Suppressor macrophage treated with lipopolysaccharide for 1 hour (primary cell): ENCODE data around the gene STAC.

Experiments used
- DNase-seq, 3 donors: peaks; one replicate each; pipeline ENCODE4 v3.0.0-alpha.2; 2020 to 2022

The STAC gene

GRCh38 chr3:36380221-36381031, at the start of gene STAC:
Gene STAC (plus strand): TSS chr3:36380504. CDS start chr3:36380644, 140 bp downstream.
- peak; percentile 49 to 84 (median 74) for DNase-seq

- no peak for DNase-seq
Observed at GRCh38 chr3:36332139-36332538, 48.2 kb upstream of the STAC start.

DNA sequence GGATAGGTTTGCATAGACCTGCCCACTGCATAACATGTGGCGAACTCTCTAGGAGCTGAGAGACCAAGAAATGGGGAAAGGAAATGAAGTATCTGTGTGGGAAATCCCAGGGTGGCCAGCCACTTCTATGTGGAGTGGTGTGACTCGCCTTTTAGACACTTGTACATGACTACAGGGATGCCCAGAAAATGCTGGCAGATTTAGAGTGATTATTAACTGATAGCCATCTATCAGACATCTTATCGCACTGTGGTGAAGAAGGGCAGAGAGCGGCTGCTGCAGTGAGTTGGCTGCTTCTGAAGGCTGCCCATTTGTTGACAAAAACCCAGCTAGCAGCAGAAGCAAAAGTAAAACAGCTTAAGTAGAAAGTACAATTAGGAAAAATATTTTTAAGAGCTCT, 18.1 kb upstream of the STAC start:
- peak in 2 of 3 donors; percentile 5 to 15 for DNase-seq

- no peak for DNase-seq
Observed at GRCh38 chr3:36362973-36363372, 17.3 kb upstream of the STAC start.

GRCh38 chr3:36364260-36364659, 16.0 kb upstream of the STAC start:
- no peak for DNase-seq

DNA sequence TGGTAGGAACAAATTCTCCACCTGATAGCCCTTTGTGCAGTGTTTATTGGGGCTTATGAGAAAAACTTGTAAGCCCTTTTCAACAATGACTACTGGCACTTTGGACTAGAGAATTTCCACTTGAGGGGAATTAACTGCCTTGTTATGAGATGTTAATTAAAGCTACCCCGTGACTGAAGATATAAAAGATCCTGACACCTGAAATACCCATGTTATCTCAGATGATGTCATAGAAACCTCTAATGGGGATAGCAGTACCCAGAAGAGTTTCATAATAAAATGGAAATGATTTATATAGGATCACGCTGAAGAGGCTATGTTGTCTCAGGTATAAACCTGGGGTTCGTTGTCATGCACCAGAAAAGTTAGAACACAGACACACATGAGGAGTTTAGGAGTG, 14.5 kb upstream of the STAC start:
- DNase-seq: no peak

DNA sequence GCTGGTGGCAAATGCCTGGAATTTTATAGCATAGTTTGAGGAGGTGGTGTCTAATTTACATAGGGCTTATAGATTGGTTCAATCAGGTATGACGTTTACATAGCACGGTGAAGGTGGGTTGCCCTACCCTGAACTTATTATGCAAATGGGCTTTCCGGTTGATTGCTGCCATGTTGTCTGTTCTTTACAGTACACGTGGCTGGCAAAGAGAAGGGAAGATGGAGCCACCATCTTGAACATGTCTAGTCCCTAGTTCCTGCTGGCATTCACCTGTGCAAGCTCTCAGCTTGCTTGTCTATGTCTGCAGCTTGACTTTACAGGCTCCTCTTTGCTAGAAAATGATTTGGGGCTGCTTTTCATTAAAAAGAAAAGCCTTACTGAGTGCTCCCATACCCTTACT, 14.0 kb upstream of the STAC start:
- DNase-seq: no peak

DNA sequence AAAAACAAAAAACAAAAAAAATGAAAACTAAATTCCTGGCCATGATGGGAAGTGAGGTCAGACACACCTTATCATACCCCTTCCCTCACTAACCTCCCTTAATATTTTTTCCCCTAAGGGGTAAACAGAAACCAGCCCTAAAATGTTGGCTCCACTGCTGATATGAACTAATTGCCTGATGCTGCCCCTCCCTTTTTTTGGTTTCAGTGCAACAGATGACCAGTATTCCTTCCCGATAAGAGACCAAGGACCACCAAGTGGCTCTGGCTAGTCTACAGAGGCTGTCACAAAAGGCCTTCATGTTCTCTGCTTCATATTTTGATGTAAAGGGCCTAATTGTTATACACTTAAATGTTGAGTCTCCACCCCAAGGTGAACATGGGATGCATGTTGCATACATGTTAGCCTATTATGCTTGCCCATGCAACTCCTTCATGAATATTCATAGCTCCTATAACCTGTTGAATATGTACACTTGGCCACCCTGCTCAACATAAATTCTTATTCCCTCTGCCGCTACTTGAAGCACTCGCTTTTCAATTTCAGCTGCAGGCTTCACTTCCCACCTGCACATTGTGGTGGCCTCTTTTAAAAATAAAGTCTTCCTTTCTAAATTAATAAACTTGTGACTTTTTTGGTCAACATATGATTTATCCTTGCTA, 12.3 kb upstream of the STAC start:
- DNase-seq: no peak

DNA sequence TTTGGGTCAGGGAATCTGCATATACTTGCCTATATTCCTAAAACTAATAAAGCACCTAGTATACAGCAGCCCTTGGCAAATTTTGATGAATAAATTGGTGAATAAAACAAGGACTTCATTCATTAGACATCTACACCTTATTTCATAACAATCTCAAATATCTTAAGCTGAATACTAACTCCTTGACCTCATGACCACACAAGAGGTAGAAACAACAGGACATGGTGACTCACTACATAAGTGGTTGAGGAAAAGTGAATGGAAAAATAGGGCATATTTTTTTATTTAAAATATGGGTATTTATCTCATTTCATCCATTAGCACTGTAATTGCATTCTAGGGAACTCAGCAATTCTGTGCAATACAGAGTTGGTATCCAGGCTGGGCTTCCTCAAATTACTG, 7.8 kb upstream of the STAC start:
- no peak for DNase-seq

- DNase-seq: no peak
Observed at GRCh38 chr3:36373084-36373483, 7.2 kb upstream of the STAC start.

DNA sequence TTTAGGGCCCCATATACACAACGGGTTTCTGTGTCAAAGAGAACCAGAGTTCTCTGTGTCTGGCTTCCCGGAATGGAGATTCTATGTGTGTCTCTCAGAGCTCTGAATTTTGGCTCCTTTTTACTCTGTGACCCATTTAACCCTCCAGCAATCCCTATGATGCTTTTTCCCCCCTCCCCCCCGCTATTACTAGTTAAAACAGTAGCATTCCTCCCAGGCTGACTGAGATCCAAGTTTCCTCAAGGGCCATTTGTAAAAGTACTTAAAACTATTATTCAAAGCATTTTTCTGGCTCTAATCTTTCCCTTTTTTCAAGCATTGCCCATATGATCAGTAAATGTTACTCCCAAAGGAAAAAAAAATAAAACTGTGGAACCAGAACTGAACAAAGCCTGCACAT, 6.6 kb upstream of the STAC start:
- DNase-seq: no peak

GRCh38 chr3:36379872-36380220, 458 bp upstream of the STAC start:
- no peak for DNase-seq

DNA sequence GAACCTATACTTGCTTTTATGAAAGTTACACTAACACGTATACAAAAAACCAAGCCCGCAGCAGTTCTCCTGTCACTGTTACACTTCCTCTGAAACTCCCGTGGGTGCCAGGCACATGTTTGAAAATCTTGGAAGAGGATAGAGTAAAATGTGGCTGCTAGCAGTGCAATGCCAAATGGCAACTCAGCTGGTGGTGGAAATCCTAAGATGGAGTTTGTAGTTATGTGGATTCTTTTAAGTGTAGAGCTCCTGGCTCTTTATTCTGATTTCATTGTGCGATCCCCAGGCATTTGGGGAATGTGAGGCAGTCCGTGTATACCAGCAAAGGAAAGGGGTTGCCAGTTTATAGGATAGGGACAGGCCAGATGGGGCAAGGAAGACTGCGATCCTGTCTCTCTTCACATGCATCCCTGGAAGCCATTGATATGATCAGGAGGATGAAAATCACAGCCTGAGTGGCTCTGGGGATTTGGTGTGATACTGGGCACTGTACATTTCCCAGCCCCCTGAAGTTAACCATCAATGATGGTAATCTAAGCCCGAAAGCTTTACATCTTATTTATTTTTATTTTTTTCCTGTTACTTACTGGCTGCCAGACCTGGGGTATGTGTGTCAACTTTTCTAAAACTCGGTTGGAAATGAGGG, 1.1 kb downstream of the STAC start:
- DNase-seq: no peak

DNA sequence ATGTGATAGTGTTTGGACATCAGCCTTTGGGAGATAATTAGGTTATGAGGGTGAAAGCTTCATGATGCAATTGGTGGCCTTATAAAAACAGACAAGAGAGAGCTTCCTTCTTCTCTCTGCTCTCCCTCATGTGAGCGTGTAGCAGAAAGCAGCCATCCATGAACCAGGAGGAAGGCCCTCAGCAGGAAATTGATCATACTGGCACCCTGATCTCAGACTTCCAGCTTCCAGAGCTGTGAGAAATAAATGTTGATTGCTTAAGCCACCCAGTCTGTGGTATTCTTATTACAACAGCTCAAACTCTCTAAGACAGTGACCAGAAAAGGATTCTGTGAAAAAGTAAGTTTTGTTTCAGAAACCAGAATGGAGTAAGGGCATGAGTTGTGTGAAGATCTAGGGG, 13.3 kb downstream of the STAC start:
- DNase-seq: peak; percentile 40 to 53 (median 46)

DNA sequence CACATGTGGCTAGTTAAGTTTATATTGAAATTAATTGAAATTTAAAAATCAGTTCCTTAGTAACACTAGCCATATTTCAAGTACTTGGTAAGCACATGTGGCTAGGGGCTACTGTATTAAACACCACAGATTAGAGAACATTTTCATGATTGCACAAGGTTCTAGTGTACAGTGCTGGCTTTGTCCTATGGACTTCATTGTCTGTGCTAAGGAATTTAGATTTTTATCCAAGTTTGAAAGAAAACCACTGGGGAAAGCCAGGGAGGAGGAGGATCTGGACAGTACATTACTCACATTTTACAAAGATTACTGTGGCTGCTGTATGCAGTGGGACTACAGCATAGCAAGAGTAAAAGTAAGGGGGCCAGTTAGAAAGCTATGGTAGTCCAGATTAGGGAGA, 13.9 kb downstream of the STAC start:
- no peak for DNase-seq

DNA sequence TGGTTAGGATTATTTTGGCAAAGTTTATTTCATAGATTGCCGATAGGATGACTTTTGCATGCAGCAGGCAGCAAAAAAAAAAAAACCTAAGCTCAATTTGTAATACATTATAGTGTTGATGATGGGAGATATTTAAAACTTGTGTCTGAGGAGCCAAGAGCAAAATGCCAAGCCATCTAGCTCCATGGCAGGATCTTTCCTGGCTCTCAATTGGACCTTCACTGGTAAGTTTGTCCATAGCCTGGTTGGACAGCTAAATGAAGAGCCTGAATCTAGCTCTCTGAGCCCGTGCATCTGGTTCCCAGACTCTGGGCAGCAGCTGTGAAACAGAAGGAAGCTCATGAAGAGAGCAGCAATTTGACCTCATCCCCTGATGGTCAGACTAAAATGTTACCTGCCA, 17.5 kb downstream of the STAC start:
- no peak for DNase-seq

- DNase-seq: no peak
Observed at GRCh38 chr3:36399933-36400332, 19.6 kb downstream of the STAC start.

- DNase-seq: no peak
Observed at GRCh38 chr3:36401056-36401455, 20.8 kb downstream of the STAC start.

DNA sequence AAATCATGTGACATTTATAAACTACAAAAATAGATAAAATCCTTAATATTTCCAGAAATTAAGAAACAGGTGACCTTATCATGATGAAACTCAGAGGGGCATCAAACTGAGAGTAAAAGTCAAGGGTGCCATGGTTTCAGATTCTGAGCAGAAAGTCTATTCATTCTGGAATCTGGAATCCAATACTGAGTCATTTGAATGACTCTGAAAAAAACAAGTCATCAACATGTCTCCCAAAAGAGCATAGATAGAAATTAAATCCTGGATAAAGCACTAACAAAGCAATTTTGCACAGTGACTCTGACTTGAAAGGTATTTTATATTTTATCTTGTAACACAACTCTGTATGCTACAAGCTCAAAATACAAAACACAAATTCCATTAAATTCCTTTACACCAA, 23.4 kb downstream of the STAC start:
- no peak for DNase-seq

- DNase-seq: peak in 2 of 3 donors; percentile 9 to 11
Observed at GRCh38 chr3:36405190-36405589, 24.9 kb downstream of the STAC start.

GRCh38 chr3:36408146-36408545, 27.8 kb downstream of the STAC start:
- peak in 2 of 3 donors; percentile 9 to 20 for DNase-seq

GRCh38 chr3:36409862-36410261, 29.6 kb downstream of the STAC start:
- DNase-seq: no peak

DNA sequence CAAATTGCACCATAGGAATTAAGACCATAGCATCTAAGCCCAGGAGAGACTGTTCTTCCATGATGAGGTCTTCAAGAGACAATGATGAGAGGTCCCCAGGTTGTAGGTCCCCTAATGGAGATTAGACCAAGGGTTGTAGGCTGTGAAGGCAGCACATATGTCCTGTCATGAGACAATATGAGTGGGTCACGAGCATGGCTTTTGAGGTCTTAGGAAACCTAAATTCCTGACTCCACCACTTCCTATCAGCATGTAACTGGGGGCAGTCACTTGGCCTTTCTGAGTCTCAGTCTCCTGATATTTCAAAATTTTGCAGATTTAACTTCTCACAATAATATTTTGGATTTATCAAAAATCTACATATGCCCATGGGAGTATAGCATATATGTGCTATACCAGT, 31.3 kb downstream of the STAC start:
- DNase-seq: no peak

- no peak for DNase-seq
Observed at GRCh38 chr3:36416599-36416998, 36.3 kb downstream of the STAC start.
